Adrenal gland (tissue), 12 donors: ENCODE measurements around the gene CATSPER4. TPM values are rescaled to one million over a fixed set of nuclear protein-coding genes. Genes with fewer than 3 reads are reported as not detected.

ENCODE experiments used
- DNase-seq, 7 donors: peaks; one replicate each; pipeline ENCODE4 v3.0.0-alpha.2; 2019 to 2020
- H3K27ac ChIP-seq, 5 donors: fragments of 200-600 bp; sonication (generic) in 4 of 5; 1 replicate in 3 of 5; 2 replicates in 2 of 5; pipeline versions ENCODE4 v1.5.1 to v1.8.0; 2016 to 2020; ENCODE audit warnings: mild to moderate bottlenecking in 1 of 5
- H3K27me3 ChIP-seq: fragments of 200-600 bp; 2 replicates; pipeline ENCODE4 v1.8.0; 2021
- H3K36me3 ChIP-seq, 2 donors: fragments of 200-600 bp; replicated peaks in 1 of 2; 1 replicate in 1 of 2; 2 replicates in 1 of 2; pipeline versions ENCODE4 v1.5.1 to v1.8.0; 2018 to 2022
- H3K4me1 ChIP-seq, 2 donors: fragments of 200-600 bp; replicated peaks in 1 of 2; 1 replicate in 1 of 2; 2 replicates in 1 of 2; pipeline versions ENCODE4 v1.5.1 to v1.8.0; 2018 to 2021
- H3K4me3 ChIP-seq, 4 donors: fragments of 200-600 bp; sonication (generic) in 3 of 4; one replicate each; pipeline ENCODE4 v1.5.1; 2016 to 2018
- H3K9me3 ChIP-seq, 3 donors: fragments of 200-600 bp; sonication (generic) in 1 of 3; replicated peaks in 1 of 3; 1 replicate in 2 of 3; 2 replicates in 1 of 3; pipeline versions ENCODE4 v1.5.1 to v1.8.0; 2016 to 2021
- CTCF ChIP-seq, 6 experiments: fragments of 450-650 bp in 4 of 6; fragments of 200-600 bp in 2 of 6; sonication (generic) in 1 of 6; IDR thresholded peaks; 1 replicate in 5 of 6; 2 replicates in 1 of 6; pipeline versions ENCODE4 v1.5.1 to v1.8.0; 2016 to 2021; ENCODE audit warnings: antibody characterized with exemption in 6 of 6, mild to moderate bottlenecking in 2 of 6, moderate library complexity in 1 of 6
- POLR2A ChIP-seq, 2 donors: fragments of 450-650 bp; IDR thresholded peaks; one replicate each; pipeline ENCODE4 v1.6.1; 2017; ENCODE audit warnings: antibody characterized with exemption in 2 of 2, mild to moderate bottlenecking in 2 of 2, moderate library complexity in 1 of 2
- WGBS, 4 donors: extraction: QIAGEN DNeasy Blood & Tissue Kit in 2 of 4; methylation state at CpG; one replicate each; pipeline versions ENCODE4 v1.1.5 to v1.1.7; 2013 to 2017; 5-methylcytosine and 5-hydroxymethylcytosine counted together
- intact Hi-C, 2 donors: fragments of 100-400 bp; cut with DNase I; formaldehyde crosslinking; loops; one replicate each; pipeline versions ENCODE4 v1.14.1 to v1.15.0; 2022 to 2023
- polyA plus RNA-seq, 3 donors: library from polyadenylated mRNA; stranded (reverse); fragments of 200-250 nt in 2 of 3; fragments of 350-450 nt in 1 of 3; fragmentation: Illumina TruSeq in 1 of 3; extraction: RNeasy Lipid Tissue Mini Kit (QIAGEN cat#74804) in 1 of 3; gene quantifications; one replicate each; pipeline ENCODE4 v1.2.3, GENCODE V29; 2013 to 2014
- total RNA-seq, 9 donors: library from RNA; depleted of rRNA in 4 of 9; stranded (reverse); fragments of >200 nt in 4 of 9; fragments of 120-200 nt in 1 of 9; fragmentation: NEBNext Ultra II Directional in 1 of 9; extraction: Animal tissue kit (Norgen Biotek cat#: 25700) in 1 of 9; gene quantifications; one replicate each; pipeline versions ENCODE4 v1.1.0 to v1.2.4, GENCODE V29; 2013 to 2023
- donor health status: healthy with polysubstance abuse.
- donor health status: Bipolar disorder and iron deficiency.
- donor health status: DM: yes; HTN: yes; CAD: no.
- donor health status: DM: no; HTN: no; CAD: no.
- donor health status: DM: no; HTN: no; CAD: no.
- donor health status: DM: yes; HTN: yes; CAD: no.

The CATSPER4 gene
- total and polyA plus RNA-seq, 12 donors = not detected

DNA sequence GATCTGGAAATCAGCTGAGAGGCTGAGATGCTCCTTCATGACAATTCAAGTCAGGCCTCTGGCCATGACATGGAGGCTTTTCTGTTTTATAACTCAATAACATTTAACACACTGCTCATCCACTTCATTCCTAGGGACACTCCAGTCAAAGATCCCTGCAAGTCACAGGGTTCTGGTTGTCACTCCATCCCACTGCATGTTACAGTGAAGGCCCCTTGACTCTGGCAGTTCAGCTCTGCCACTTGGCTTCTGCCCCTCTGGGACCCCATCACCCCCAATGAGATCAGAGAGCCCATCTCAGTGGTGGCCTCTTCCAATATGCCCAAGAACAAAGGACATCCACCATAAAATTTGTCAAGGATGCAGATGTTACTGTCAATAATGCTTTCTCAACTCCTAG is 41.5 kb upstream of the CATSPER4 start:
- no peak overlapping the region for H3K4me3 ChIP-seq
- no peaks in the 10 kb centered on the region for H3K9me3 ChIP-seq
- no peak for TF ChIP-seq POLR2A (IDR thresholded peaks at IDR 0.05)
- TF ChIP-seq CTCF (IDR thresholded peaks at IDR 0.05) = no peak
- no peak overlapping the region for H3K27ac ChIP-seq
- H3K27me3 ChIP-seq = no peaks in the 10 kb centered on the region
- H3K36me3 ChIP-seq = no peaks in the 10 kb centered on the region
- H3K4me1 ChIP-seq = peaks cover 0 to 2% of the 10 kb centered on the region in 2 donors
- DNase-seq = no peak
- intact Hi-C loops = loop anchor here in 1 of 2 donors (5.0 kb wide), 1 partner anchor 47 kb away; no protein-coding TSS in a partner anchor

DNA sequence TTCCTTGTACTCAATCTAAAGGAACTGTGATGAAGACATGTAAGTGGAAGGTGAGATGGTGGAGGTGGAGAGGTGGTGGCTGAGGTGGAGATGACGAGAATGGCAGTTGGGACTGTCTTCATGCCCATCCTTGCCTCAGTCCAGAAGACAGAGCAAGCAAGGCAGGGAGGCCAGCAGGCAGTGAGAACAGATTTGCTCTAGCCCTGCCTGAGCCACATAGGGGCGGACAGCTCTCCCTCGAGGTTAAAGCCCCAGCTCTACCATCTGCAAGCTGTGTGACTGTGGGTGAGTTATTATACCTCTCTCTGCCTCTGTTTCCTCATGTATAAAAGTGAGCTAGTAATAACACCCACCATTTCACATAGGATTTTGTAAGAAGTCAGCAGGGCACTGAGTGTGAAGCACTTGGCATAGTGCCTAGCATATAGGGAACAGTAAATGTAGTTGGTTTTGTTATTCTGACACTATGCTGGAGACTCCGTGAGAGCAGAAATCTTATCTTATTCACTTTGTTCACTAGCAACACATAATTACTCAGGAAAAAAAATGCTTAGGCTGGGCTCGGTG is 36.4 kb upstream of the CATSPER4 start:
- Histone ChIP-seq H3K36me3 (no peaks in the 10 kb centered on the region), H3K9me3 (no peaks in the 10 kb centered on the region), H3K4me1 (no peaks in the 10 kb centered on the region), H3K27me3 (peaks cover 21% of the 10 kb centered on the region), H3K27ac (no peak overlapping the region), H3K4me3 (no peak overlapping the region)
- TF ChIP-seq POLR2A (IDR thresholded peaks at IDR 0.05) (no peak), CTCF (IDR thresholded peaks at IDR 0.05) (no peak)
- intact Hi-C loops = loop anchor here in 1 of 2 donors (5.0 kb wide), 1 partner anchor 112 kb away; no protein-coding TSS in a partner anchor
- 64 to 69% (median 67%) methylated on average over 5 of the region's 5 CpGs for WGBS, 4 donors
- DNase-seq = peak in 1 of 7 donors; percentile 28

DNA sequence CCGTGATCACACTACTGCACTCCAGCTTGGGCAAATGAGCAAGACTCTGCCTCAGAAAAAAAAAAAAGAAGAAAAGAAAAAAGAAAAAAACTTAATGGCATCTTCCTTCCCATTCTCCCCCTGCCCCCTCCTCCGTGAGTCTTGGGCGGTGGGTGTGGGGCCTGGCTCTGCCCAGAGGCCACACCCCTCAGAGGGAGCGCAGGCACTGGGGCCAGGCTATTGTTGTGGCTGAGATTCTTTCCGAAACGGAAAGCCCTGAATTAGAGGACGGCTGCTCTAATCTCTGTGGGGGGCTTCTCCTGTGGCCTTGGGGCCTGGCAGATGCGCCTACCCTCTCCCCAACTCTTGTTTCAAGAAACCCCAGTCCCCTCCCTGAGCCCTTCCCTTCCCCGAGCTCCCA is 35.7 kb upstream of the CATSPER4 start:
- Histone ChIP-seq H3K36me3 (no peaks in the 10 kb centered on the region), H3K4me3 (no peak overlapping the region), H3K4me1 (no peaks in the 10 kb centered on the region), H3K27me3 (peaks cover 21% of the 10 kb centered on the region), H3K9me3 (no peaks in the 10 kb centered on the region), H3K27ac (no peak overlapping the region)
- intact Hi-C loops = loop anchor here in 1 of 2 donors (5.0 kb wide), 1 partner anchor 112 kb away; no protein-coding TSS in a partner anchor
- 56 to 71% (median 65%) methylated on average over 9 of the region's 9 CpGs for WGBS, 4 donors
- DNase-seq = no peak
- TF ChIP-seq CTCF (IDR thresholded peaks at IDR 0.05) = no peak
- no peak for TF ChIP-seq POLR2A (IDR thresholded peaks at IDR 0.05)

GRCh38 chr1:26155370-26156284 is 34.8 kb upstream of the CATSPER4 start:
- Histone ChIP-seq H3K36me3 (no peaks in the 10 kb centered on the region), H3K4me1 (no peaks in the 10 kb centered on the region), H3K27ac (peak overlapping the region in 1 of 5 donors; percentile 74), H3K9me3 (no peaks in the 10 kb centered on the region), H3K4me3 (no peak overlapping the region), H3K27me3 (peaks cover 21% of the 10 kb centered on the region)
- intact Hi-C loops = no loop called here
- WGBS, 4 donors = 59 to 67% (median 61%) methylated on average over 17 to 21 of the region's 21 CpGs
- DNase-seq = no peak
- no peak for TF ChIP-seq POLR2A (IDR thresholded peaks at IDR 0.05)
- no peak for TF ChIP-seq CTCF (IDR thresholded peaks at IDR 0.05)
